ENCODE data around the gene CTNNA3. TPM values are rescaled to one million over a fixed set of nuclear protein-coding genes. Genes with fewer than 3 reads are reported as not detected.

The CTNNA3 gene
- polyA plus RNA-seq, 12 donors = 5.5 to 25.4 (median 10.2) TPM; not detected in 1

GRCh38 chr10:66760941-66761340 lies 935.1 kb downstream of the CTNNA3 start:
- no peak for DNase-seq

GRCh38 chr10:66755474-66755873 lies 940.5 kb downstream of the CTNNA3 start:
- no peak for DNase-seq

- DNase-seq = no peak
Observed at GRCh38 chr10:66752714-66753113, 943.3 kb downstream of the CTNNA3 start.

- DNase-seq = no peak
Observed at GRCh38 chr10:66748217-66748616, 947.8 kb downstream of the CTNNA3 start.

GRCh38 chr10:66747451-66747850 lies 948.5 kb downstream of the CTNNA3 start:
- no peak for DNase-seq

- no peak for DNase-seq
Observed at GRCh38 chr10:66746711-66747110, 949.3 kb downstream of the CTNNA3 start.

- DNase-seq = no peak
Observed at GRCh38 chr10:66746246-66746645, 949.7 kb downstream of the CTNNA3 start.

GRCh38 chr10:66744915-66745314 lies 951.1 kb downstream of the CTNNA3 start:
- no peak for DNase-seq

GRCh38 chr10:66737241-66737640 lies 958.8 kb downstream of the CTNNA3 start:
- no peak for DNase-seq

- DNase-seq = peak; percentile 9
Observed at GRCh38 chr10:66723608-66724400, 972.2 kb downstream of the CTNNA3 start.

- DNase-seq = no peak
Observed at GRCh38 chr10:66719483-66719882, 976.5 kb downstream of the CTNNA3 start.

GRCh38 chr10:66717231-66717981 lies 978.6 kb downstream of the CTNNA3 start:
- DNase-seq = no peak

- no peak for DNase-seq
Observed at GRCh38 chr10:66714741-66715140, 981.3 kb downstream of the CTNNA3 start.

GRCh38 chr10:66713387-66713786 lies 982.6 kb downstream of the CTNNA3 start:
- no peak for DNase-seq

- no peak for DNase-seq
Observed at GRCh38 chr10:66698069-66698468, 997.9 kb downstream of the CTNNA3 start.

GRCh38 chr10:66695046-66695445 lies 1000.9 kb downstream of the CTNNA3 start:
- no peak for DNase-seq

GRCh38 chr10:66684581-66684980 lies 1011.4 kb downstream of the CTNNA3 start:
- peak; percentile 13 for DNase-seq

GRCh38 chr10:66680886-66681285 lies 1015.1 kb downstream of the CTNNA3 start:
- no peak for DNase-seq

- no peak for DNase-seq
Observed at GRCh38 chr10:66678521-66678920, 1017.5 kb downstream of the CTNNA3 start.

- DNase-seq = no peak
Observed at GRCh38 chr10:66673071-66673470, 1022.9 kb downstream of the CTNNA3 start.

GRCh38 chr10:66671562-66671961 lies 1024.4 kb downstream of the CTNNA3 start:
- no peak for DNase-seq

- DNase-seq = no peak
Observed at GRCh38 chr10:66671064-66671463, 1024.9 kb downstream of the CTNNA3 start.

- DNase-seq = no peak
Observed at GRCh38 chr10:66656499-66656898, 1039.5 kb downstream of the CTNNA3 start.

Data from muscle of arm (tissue), 12 donors.